Omental fat pad (tissue), 4 donors: ENCODE data around the gene MAN1B1. TPM values are rescaled to one million over a fixed set of nuclear protein-coding genes. Genes with fewer than 3 reads are reported as not detected.
A peak's percentile ranks its signal among the peaks of the same experiment; 100 is the strongest.

Source experiments
- ATAC-seq: fragments of 150-250 bp; one replicate; pipeline ENCODE4 v1.9.1; 2016; ENCODE audit warnings: mild to moderate bottlenecking, moderate library complexity; ENCODE audit not compliant: low FRiP score
- DNase-seq: peaks from one replicate; pipeline ENCODE4 v3.0.0-alpha.2; 2019; ENCODE audit warnings: low spot score
- total RNA-seq, 4 donors: library from RNA; depleted of rRNA; stranded (reverse); fragments of >200 nt; gene quantifications; one replicate each; pipeline ENCODE4 v1.1.0, GENCODE V29; 2016
- TF ChIP-seq, protein P1 (sequence below), 3 donors: fragments of 450-650 bp; IDR thresholded peaks; one replicate each; pipeline ENCODE4 v1.5.1; 2016 to 2017; ENCODE audit warnings: antibody characterized with exemption in 3 of 3, mild to moderate bottlenecking in 3 of 3, moderate library complexity in 2 of 3

The MAN1B1 gene
- 10 to 100 TPM; 30.2 to 39.9 (median 33.9) TPM for total RNA-seq

DNA sequence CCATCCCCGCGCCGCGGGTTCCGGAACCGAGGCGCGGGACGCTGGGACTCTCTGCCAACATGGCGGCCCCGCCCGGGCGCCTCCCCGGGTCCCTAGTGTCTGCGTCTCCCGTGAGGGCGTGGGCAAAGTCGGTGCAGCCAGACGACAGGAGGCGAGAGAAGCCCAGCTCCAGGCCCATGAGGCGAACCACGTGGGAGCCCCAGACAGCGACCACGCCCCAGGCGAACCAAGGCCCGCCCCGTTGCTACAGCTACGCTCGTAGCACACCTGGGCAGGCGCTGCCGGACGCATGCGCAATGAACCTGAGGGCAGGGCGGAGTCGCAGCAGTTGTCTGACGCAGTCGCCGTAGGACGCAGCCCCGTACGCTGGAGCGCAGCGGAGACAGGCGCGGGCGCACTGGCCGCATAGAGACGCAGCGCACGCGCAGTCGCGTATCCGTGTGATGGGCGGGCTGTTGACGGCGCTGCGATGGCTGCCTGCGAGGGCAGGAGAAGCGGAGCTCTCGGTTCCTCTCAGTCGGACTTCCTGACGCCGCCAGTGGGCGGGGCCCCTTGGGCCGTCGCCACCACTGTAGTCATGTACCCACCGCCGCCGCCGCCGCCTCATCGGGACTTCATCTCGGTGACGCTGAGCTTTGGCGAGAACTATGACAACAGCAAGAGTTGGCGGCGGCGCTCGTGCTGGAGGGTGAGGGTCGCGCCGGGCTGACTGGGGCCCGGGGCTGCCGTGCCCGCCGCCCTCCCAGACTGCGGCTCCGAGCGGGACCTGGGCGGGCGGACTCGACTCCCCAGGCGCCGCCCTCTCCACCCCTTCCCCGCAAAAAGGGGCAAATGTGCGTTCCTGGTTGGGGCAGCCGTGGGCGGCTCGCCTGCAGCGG, at the start of gene MAN1B1:
Gene MAN1B1 (plus strand): TSS at position 455 of the 878 bp plus-strand sequence. CDS start 15 bp downstream, at position 470.
- TF ChIP-seq, protein P1, sequence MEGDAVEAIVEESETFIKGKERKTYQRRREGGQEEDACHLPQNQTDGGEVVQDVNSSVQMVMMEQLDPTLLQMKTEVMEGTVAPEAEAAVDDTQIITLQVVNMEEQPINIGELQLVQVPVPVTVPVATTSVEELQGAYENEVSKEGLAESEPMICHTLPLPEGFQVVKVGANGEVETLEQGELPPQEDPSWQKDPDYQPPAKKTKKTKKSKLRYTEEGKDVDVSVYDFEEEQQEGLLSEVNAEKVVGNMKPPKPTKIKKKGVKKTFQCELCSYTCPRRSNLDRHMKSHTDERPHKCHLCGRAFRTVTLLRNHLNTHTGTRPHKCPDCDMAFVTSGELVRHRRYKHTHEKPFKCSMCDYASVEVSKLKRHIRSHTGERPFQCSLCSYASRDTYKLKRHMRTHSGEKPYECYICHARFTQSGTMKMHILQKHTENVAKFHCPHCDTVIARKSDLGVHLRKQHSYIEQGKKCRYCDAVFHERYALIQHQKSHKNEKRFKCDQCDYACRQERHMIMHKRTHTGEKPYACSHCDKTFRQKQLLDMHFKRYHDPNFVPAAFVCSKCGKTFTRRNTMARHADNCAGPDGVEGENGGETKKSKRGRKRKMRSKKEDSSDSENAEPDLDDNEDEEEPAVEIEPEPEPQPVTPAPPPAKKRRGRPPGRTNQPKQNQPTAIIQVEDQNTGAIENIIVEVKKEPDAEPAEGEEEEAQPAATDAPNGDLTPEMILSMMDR (IDR thresholded peaks at IDR 0.05) = no peak
- ATAC-seq (peak; percentile 93), DNase-seq (peak; percentile 94)

DNA sequence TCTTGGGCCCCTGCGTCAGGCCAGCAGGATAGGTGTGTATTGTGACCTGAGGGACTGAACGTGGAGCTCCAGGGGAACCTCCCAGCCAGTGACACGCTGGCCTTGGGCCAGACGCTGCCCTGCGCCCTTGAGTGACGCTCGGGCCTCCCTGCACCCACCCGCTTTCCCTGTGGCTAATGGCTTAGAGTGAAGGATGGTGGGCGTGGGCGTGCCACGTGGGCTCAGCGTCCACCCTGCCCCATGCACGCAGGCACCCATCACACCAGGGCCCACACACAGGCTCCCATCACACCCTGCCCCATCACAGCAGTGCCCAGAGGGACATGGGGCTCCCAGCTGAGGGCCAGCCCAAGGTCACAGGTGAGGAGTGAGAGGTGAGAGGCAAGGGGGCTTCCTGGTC, 49.8 kb upstream of the MAN1B1 start:
- no peak for DNase-seq
- TF ChIP-seq, protein P1 (IDR thresholded peaks at IDR 0.05) = no peak
- ATAC-seq = no peak

DNA sequence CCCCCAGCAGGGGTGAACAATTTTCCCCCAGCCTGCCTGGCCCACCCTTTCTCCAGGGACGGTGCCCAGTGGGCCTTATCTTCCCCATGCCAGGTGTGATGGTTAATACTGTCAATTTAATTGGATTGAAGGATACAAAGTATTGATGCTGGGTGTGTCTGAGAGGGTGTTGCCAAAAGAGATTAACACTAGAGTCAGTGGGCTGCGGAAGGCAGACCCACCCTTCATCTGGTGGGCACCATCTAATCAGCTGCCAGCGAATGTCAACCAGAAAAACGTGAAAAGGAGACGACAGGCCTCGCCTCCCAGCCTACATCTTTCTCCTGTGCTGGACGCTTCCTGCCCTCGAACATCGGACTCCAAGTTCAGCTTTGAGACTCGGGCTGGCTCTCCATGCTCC, 49.3 kb upstream of the MAN1B1 start:
- ATAC-seq = no peak
- no peak for DNase-seq
- TF ChIP-seq, protein P1 (IDR thresholded peaks at IDR 0.05) = no peak

DNA sequence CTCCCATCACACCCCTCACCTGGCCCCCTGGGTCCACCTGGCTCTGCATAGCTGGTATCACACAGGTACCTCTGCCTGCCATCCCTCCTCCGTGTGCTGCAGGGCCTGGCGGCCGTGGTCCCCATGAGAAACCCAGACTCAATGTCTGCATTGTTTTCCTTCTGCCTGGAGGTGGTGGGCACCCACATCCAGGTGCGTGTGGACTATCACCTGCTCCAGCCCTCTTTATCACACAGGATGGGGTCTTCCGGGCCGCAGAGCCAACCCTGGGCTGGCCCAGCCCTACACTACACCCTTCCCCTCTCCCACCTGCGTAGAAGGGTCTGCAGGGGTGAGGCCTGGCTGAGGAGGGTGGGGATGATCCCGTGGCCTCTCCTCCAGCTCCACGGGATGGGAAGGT, 47.9 kb upstream of the MAN1B1 start:
- TF ChIP-seq, protein P1 (IDR thresholded peaks at IDR 0.05) = no peak
- no peak for DNase-seq
- ATAC-seq = no peak

DNA sequence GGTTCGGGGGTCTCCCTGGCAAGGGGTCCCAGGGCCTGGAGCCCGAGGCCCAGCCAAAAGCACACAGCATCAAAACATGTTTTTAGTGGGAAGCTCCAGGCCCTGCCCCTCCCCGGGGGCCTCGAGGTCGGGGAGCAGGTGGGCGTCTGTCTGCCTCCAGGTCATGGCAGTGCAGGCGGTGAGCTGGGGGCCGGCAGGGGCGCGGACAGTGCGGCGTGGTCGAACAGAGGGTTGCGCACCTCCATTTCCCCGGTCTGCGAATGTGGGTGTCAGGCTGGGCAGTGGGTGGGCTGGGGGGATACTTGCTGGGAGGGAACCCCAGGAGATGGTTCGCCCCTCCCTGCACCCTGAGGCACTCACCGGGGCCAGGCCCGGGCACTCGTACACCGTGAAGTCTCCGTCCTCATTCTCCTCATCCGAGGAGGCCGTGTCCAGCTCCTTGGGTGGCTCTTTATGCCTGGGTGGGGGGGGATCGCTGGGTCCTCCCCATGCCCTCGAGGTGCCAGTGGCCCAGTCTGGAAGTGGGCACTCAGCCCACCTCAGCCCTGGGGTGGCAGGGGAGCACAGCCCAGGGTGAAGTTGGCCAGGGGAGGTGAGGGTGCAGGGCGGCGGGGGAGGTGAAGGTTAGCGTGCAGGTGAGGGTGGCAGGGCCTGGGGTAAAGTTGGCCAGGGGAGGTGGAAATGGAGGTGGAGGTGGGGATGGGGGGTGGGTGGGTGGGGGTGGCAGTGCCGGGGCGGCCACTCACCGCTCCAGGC, 47.0 kb upstream of the MAN1B1 start:
- ATAC-seq (no peak), DNase-seq (no peak)
- TF ChIP-seq, protein P1 (IDR thresholded peaks at IDR 0.05) = no peak

DNA sequence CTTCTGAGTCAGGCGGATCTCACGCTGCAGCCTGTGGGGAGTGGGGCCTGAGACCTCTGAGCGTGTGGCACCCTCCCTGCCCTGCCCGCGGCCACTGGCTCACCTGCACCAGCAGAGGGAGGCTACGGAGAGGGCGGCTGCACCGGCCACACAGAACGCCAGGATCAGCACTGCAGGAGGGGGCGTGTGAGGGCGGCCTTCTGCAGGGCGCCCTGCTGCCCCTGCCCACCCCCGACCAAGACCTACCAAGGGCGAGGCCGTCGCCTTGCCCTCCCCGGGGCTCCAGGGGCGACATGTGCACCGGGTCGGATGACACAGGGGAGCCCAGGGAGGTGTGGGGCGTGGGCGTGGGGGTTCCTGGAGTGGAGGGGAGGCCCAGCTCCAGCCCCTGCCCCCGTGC, 46.2 kb upstream of the MAN1B1 start:
- TF ChIP-seq, protein P1 (IDR thresholded peaks at IDR 0.05) = no peak
- ATAC-seq = no peak
- DNase-seq = no peak
